AG09309 (cell line): ENCODE results near the gene MBD5.

Experiments used
- DNase-seq: peaks from one replicate; pipeline ENCODE4 v3.0.0-alpha.2; 2010; ENCODE audit warnings: low read depth
- H3K4me3 ChIP-seq: 2 replicates; pipeline ENCODE4 v1.5.1; 2011; ENCODE audit warnings: mild to moderate bottlenecking, low read depth, low read length, moderate library complexity; ENCODE audit not compliant: control insufficient read depth
- CTCF ChIP-seq: IDR thresholded peaks from 2 replicates; pipeline ENCODE4 v1.5.1; 2011; ENCODE audit warnings: mild to moderate bottlenecking, low read depth, low read length, inconsistent platforms; ENCODE audit not compliant: insufficient read depth, control insufficient read depth; ENCODE audit errors: missing control alignments

MBD5 gene

DNA sequence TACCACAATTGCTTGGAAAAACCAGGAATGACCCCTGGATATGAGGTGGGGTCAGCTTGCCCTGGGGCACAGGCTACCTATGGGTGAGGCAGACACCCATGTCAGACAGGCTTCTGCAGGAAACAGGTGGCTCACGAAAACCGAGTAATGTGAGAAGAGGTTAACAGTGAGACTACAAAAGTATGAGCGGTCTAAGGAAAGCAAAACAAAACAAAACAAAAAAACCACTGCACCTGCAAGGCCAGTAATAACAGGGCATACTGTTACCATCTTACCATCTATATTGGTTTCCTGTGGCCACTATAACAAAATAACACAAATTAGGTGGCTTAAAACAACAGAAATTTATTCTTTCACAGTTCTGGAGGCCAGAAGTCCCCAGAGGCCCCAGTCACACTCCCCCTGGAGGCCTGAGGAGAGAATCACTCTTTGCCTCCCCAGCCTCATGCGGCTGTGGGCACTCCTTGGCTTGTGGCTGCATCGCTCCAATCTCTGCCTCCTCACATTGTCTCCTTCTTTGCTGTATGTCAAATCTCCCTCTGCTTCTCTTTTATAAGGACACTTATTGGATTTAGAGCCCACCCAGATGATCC lies 537.0 kb downstream of the MBD5 start:
- TF ChIP-seq CTCF = peak; percentile 7
- no peak overlapping the region for H3K4me3 ChIP-seq
- DNase-seq = no peak

GRCh38 chr2:148560496-148560895 lies 539.6 kb downstream of the MBD5 start:
- no peak for TF ChIP-seq CTCF
- no peak for DNase-seq
- H3K4me3 ChIP-seq = no peak overlapping the region

GRCh38 chr2:148561389-148561788 lies 540.5 kb downstream of the MBD5 start:
- H3K4me3 ChIP-seq = no peak overlapping the region
- no peak for DNase-seq
- TF ChIP-seq CTCF = no peak

DNA sequence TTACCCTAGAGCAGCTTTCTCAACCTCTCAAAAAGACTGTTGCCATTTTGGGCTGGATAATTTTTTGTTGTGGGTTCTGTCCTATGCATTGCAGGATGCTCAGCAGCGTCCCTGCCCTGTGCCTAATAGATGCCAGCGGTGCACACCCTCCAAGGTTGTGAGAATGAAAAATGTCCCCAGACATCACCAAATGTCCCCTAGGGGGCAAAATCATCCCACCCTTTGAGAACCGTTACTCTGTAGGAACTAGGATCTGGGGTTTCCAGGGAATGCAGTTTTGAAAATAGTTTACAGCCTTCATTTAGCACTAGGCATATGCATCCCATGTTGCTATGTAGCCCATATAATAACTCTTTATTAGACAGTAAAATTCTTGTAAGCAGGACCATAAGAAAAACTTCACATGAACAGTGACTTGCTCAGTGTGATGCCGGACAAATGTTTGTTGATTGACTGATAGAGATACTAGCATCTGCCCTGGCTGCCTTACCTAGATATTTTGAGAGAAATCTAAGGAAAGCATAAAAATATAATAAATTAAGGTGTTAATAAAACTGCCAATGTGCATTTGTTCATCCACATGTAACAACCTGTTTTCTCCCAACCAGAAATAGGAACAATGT lies 544.5 kb downstream of the MBD5 start:
- DNase-seq = no peak
- TF ChIP-seq CTCF = peak; percentile 9
- H3K4me3 ChIP-seq = no peak overlapping the region
